CD4-positive, alpha-beta T cell treated with Interleukin-1 beta for 1 hour (primary cell): Measurements from ENCODE around the gene SNX27.
"Not testable (repeated sequence)": the region's sequence is repeated elsewhere in the genome, so short reads cannot be mapped to it uniquely, and the experiment has no call there.

Source experiments
- DNase-seq, 2 donors: peaks; one replicate each; pipeline ENCODE4 v3.0.0-alpha.2; 2020 to 2022

The SNX27 gene

GRCh38 chr1:151723726-151724370 is 112.0 kb downstream of the SNX27 start:
- no peak for DNase-seq

DNA sequence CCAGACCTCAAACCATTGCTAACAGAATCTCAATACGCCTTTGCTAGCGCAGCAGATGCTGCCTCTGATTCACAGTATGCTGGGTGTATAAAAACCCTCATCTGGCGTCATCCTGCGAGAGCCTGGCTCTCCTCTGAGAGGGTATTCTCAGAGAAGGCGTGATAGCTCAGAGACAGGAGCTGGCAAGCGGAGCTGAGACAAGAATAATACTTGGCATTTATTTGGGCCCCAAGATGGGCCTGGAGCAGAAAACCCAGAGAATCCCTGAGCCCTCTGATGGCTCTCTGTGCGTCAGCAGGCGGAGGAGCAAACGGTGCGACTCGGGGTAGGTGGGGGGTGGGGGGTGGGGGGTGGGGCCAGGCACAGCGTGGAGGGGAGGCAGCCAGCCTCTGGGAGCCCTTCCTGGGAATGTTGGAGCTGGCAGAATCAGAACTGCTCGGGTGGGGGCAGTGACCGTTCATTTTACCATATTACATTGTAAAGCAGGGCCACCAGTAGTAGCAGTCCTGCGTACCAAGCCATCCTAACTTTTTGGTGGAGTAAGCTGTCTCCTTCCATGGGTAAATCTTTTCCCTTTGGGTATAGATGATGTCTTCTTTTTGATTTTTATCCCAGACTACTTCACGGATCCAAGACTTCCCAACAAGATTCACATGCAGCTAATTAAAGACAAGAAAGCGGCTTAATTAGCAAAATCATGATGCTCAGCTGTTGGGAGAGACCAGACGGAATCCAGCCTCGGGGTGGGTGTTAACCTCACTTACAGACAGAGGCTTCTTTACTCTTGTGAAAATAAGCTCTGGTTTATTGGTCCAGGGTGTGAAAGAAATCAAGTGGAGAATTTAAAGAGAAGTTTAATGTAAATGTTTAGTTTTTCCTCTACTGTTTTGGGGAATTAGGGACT is 116.6 kb downstream of the SNX27 start:
- no peak for DNase-seq

DNA sequence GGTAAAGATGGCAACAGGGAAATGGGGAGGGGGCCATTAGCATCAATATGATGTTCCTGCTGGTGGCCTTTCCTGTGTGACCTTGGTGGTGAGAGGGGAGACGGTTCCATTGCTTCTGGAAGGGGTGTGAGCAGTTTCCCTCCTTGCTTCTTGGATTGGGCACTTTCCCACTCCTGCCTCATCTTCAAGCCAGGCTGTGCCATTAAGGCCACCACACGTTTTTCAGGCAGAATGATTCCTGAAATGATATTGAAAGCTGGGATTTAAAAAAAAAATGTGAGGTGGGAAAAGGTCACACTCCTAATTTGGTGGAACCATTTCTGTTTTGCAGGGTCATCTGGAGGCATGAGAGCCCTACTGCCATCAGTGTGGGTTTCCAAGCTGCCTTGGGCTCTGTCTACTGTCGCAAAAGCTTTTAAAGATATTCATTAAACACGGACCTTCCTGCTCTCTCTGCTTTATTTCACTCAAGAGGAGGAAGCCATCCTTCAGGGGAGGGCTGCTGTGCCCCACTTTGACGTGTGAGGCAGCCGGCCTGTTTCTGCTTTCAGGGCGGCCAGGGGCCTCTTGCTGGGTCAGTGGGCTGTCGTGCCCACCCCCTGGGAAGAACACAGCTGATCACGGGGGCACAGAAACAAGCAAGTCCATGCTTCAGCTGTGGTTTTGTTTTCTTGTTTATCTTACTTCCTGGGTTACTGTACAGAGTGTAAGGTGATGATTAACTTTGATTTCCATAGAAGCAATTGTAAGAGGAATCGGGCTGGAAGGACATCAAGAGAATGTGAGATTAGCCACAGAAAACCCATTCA is 117.5 kb downstream of the SNX27 start:
- DNase-seq: no peak

GRCh38 chr1:151729966-151730291 is 118.1 kb downstream of the SNX27 start:
- no peak for DNase-seq

DNA sequence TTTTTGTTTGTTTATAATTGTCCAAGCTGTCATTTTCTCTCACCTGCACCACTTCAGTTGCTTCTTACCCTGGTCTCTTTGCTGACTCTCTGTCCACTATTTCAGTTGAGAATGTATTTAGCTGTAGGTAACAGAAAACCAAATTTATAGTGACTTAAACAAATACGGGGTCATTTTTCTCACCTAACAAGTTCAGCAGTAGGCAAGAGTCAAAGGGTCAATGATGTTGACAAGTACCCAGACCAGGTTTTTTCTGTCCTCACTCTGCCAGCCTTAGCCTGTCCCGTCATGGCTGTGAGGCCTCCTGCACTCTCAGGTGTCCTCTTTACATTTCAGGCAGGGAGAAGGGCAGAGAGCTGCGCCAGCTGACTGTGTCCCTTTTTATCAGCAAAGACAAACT is 121.3 kb downstream of the SNX27 start:
- DNase-seq: no peak

DNA sequence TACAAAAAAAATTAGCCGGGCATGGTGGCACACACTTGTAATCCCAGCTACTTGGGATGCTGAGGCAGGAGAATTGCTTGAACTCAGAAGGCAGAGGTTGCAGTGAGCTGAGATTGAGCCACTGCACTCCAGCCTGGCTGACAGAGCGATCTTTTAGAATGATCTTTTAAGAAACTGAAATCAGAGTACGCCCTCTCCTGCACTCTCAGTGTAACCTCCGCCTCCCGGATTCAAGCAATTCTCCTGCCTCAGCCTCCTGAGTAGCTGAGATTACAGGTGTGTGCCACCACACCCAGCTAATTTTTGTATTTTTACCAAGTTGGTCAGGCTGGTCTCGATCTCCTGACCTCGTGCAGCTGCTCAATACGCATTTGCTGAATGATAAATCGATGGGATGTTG is 122.1 kb downstream of the SNX27 start:
- DNase-seq: not testable (repeated sequence)

GRCh38 chr1:151737026-151737425 is 125.2 kb downstream of the SNX27 start:
- DNase-seq: no peak

DNA sequence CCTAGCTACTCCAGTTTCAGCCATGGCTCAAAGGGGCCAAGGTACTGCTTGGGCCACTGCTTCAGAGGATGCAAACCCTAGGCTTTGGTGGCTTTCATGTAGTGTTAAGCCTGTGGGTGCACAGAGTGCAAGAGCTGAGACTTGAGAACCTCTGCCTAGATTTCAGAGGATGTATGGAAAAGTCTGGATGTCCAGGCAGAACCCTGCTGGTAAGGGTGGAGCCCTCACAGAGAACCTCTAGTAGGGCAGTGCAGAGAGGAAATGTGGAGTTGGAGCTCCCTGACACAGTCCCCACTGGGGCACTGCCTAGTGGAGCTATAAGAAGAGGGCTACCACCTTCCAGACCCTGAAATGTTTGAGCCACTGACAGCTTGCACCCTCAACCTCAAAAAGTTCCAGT is 125.6 kb downstream of the SNX27 start:
- no peak for DNase-seq

GRCh38 chr1:151739590-151740355 is 127.9 kb downstream of the SNX27 start:
- DNase-seq: no peak

- DNase-seq: no peak
These were observed 129.7 kb downstream of the SNX27 start for GRCh38 chr1:151741516-151741915.
